ENCODE data around the gene OPCML.

The OPCML gene

GRCh38 chr11:133577403-133577802 is 45.1 kb upstream of the OPCML start:
- Histone ChIP-seq H2AFZ (ENCODE audit: low read length) (no peak overlapping the region), H3K79me2 (ENCODE audit: insufficient read depth, low read length) (no peaks in the 10 kb centered on the region), H3K27ac (ENCODE audit: low read depth, low read length, poor library complexity, severe bottlenecking) (no peak overlapping the region), H3K4me2 (ENCODE audit: low read length) (no peak overlapping the region), H3K4me3 (ENCODE audit: low read depth, low read length, poor library complexity, severe bottlenecking) (no peak overlapping the region), H3K4me1 (ENCODE audit: insufficient read depth, low read length, severe bottlenecking) (no peaks in the 10 kb centered on the region), H3K9ac (ENCODE audit: low read length) (no peak overlapping the region), H3K36me3 (ENCODE audit: insufficient read depth, low read length) (no peaks in the 10 kb centered on the region), H3F3A (ENCODE audit: insufficient read depth, low read length) (no peaks in the 10 kb centered on the region), H3K9me2 (ENCODE audit: low read depth, low read length) (no peaks in the 10 kb centered on the region), H3K27me3 (ENCODE audit: insufficient read depth, low read length) (no peaks in the 10 kb centered on the region), H4K20me1 (ENCODE audit: insufficient read depth, low read length) (no peaks in the 10 kb centered on the region), H3K9me3 (ENCODE audit: low read length) (no peaks in the 10 kb centered on the region)
- no peak for TF ChIP-seq EZH2 (IDR thresholded peaks at IDR 0.05; ENCODE audit: borderline replicate concordance, low read length)
- no peak for TF ChIP-seq CTCF (IDR thresholded peaks at IDR 0.05; ENCODE audit: low read length)

DNA sequence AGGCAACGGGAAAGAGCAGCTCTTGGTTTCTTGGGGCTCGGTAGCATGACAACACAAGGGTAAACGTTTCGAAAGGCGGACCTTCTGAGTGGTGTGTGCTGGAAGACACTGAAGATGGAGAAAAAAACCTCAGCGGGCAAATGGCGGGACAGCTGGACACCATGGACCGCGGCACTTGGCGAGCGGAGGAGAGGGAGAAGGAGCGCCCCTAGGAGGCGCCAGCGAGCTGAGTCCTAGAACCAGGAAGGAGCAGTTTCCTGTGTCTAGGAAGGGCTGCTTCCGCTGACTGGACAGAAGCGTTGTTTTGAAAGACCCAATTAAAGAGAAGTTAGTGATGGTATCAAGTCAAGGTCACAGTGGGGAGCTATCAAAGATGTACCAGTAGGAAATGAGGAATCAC is 44.0 kb upstream of the OPCML start:
- no peak overlapping the region for H3K4me2 ChIP-seq (ENCODE audit: low read length)
- no peaks in the 10 kb centered on the region for H4K20me1 ChIP-seq (ENCODE audit: insufficient read depth, low read length)
- H3K79me2 ChIP-seq (ENCODE audit: insufficient read depth, low read length), result no peaks in the 10 kb centered on the region
- H2AFZ ChIP-seq (ENCODE audit: low read length), result no peak overlapping the region
- TF ChIP-seq CTCF (IDR thresholded peaks at IDR 0.05; ENCODE audit: low read length), result peak; percentile 26; the same call in 1 of the 2 replicates
- TF ChIP-seq EZH2 (IDR thresholded peaks at IDR 0.05; ENCODE audit: borderline replicate concordance, low read length), result no peak
- no peaks in the 10 kb centered on the region for H3K36me3 ChIP-seq (ENCODE audit: insufficient read depth, low read length)
- no peaks in the 10 kb centered on the region for H3K4me1 ChIP-seq (ENCODE audit: insufficient read depth, low read length, severe bottlenecking)
- H3K27me3 ChIP-seq (ENCODE audit: insufficient read depth, low read length), result no peaks in the 10 kb centered on the region
- no peaks in the 10 kb centered on the region for H3F3A ChIP-seq (ENCODE audit: insufficient read depth, low read length)
- H3K9me2 ChIP-seq (ENCODE audit: low read depth, low read length), result no peaks in the 10 kb centered on the region
- no peak overlapping the region for H3K4me3 ChIP-seq (ENCODE audit: low read depth, low read length, poor library complexity, severe bottlenecking)
- H3K9ac ChIP-seq (ENCODE audit: low read length), result no peak overlapping the region
- H3K9me3 ChIP-seq (ENCODE audit: low read length), result no peaks in the 10 kb centered on the region
- no peak overlapping the region for H3K27ac ChIP-seq (ENCODE audit: low read depth, low read length, poor library complexity, severe bottlenecking)

DNA sequence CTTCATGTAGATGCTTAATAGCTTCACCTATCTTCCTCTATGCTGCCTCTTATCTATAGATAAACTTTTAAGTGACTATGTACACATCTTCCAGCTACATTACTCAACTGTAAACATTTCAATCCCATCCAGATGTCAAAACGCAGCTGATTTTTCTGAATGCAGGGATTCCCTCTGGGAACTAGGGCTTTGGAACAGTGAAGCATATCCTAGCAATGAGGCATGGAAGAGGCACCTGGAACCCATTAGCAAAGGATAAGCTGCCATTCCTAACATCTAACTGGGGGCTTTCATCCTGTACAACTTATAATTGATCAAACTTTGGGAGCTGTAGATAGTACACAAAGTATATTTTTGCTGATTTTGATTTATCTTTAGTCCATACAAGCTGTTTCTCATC is 40.8 kb upstream of the OPCML start:
- Histone ChIP-seq H3K9me2 (ENCODE audit: low read depth, low read length) (no peaks in the 10 kb centered on the region), H3K9me3 (ENCODE audit: low read length) (no peaks in the 10 kb centered on the region), H3K4me2 (ENCODE audit: low read length) (no peak overlapping the region), H3K27ac (ENCODE audit: low read depth, low read length, poor library complexity, severe bottlenecking) (no peak overlapping the region), H3K27me3 (ENCODE audit: insufficient read depth, low read length) (no peaks in the 10 kb centered on the region), H3K36me3 (ENCODE audit: insufficient read depth, low read length) (no peaks in the 10 kb centered on the region), H3K79me2 (ENCODE audit: insufficient read depth, low read length) (no peaks in the 10 kb centered on the region), H3K9ac (ENCODE audit: low read length) (no peak overlapping the region), H3K4me1 (ENCODE audit: insufficient read depth, low read length, severe bottlenecking) (no peaks in the 10 kb centered on the region), H2AFZ (ENCODE audit: low read length) (no peak overlapping the region), H4K20me1 (ENCODE audit: insufficient read depth, low read length) (no peaks in the 10 kb centered on the region), H3F3A (ENCODE audit: insufficient read depth, low read length) (no peaks in the 10 kb centered on the region), H3K4me3 (ENCODE audit: low read depth, low read length, poor library complexity, severe bottlenecking) (no peak overlapping the region)
- TF ChIP-seq CTCF (IDR thresholded peaks at IDR 0.05; ENCODE audit: low read length) (no peak), EZH2 (IDR thresholded peaks at IDR 0.05; ENCODE audit: borderline replicate concordance, low read length) (no peak)

All from OCI-LY1 (cell line).